ENCODE measurements around the gene SEMA4D. TPM values are rescaled to one million over a fixed set of nuclear protein-coding genes. Genes with fewer than 3 reads are reported as not detected.

SEMA4D gene
- total RNA-seq, 1 experiment from 2014 or later: 10.5 TPM

DNA sequence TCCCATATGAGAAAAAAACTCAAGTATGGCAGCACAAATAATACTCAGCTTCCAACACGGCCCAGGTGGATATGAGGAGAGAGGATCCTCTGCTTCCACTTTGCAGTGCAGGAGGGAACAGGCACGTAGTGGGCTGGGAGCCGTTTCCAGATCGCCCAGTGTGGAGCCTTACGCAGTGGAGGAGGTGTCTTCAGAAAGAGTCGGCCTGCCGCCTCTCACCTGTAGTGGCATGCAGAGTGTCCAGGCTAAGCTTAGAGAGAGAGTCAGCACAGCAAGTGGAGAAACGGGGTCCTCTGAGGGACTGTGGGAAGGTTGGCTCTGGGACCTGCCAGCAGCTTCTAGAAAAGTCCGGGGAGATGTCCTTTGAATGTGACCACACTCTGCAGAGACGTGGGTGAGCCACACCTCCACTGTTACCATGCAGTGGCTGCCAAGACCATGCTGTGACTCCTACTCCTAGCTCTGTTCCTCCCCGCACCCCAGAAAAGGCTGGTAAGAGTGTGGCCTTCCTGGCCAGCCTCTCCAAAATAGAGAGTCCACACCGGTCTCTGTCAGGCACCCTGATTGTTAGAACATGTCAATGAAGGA lies 3.5 kb upstream of the SEMA4D start:
- no peak for DNase-seq (ENCODE audit: low read depth)

DNA sequence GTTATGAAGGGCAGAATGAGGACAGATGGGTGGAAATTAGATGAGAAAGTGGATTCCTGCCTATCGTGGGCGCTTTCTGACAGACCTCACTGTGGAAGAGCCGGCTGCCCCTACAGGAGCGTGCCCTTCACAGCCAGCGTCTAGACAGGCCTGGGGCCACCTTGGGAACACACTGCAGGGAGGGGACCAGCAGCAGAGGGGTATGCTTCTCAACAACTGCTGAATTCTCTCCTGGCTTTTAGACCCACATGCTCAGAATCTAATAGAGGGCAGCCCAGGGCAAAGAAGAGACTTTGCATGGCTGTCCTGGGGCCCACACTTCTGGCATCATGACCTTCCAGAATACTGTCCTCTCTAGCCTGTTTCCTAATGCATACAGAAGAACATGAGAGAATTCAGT lies 2.1 kb upstream of the SEMA4D start:
- DNase-seq (ENCODE audit: low read depth): no peak

DNA sequence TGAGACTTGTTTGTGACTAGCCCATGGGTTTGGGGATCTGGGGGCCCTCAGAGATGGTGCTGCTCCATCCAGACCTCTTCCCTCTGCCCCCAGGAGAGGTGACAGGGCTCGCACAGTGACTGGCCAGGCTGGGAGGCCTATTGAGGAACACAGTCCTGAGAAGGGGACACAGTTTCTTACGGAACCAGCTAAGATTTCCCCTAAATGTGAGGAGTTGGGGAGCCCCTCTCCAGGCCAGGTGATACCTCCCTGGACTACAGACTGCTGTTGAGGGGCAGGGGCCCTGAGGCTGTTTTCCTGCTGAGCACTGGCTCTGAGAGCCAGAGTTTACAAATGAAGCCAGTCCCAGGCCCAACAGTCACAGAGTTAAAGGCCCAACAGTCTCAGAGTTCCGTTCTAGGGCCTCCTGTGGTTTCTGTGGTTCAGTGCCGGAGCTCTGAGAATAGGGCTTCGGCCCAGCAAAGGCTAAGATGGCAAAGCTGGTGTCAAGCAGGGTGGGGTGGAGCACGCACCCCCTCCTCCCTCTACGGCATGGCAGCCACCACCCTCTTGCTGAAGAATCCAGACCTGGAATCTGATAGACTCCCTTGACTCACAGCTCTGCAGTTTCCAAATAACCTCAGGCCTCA lies 1.1 kb upstream of the SEMA4D start:
- no peak for DNase-seq (ENCODE audit: low read depth)

DNA sequence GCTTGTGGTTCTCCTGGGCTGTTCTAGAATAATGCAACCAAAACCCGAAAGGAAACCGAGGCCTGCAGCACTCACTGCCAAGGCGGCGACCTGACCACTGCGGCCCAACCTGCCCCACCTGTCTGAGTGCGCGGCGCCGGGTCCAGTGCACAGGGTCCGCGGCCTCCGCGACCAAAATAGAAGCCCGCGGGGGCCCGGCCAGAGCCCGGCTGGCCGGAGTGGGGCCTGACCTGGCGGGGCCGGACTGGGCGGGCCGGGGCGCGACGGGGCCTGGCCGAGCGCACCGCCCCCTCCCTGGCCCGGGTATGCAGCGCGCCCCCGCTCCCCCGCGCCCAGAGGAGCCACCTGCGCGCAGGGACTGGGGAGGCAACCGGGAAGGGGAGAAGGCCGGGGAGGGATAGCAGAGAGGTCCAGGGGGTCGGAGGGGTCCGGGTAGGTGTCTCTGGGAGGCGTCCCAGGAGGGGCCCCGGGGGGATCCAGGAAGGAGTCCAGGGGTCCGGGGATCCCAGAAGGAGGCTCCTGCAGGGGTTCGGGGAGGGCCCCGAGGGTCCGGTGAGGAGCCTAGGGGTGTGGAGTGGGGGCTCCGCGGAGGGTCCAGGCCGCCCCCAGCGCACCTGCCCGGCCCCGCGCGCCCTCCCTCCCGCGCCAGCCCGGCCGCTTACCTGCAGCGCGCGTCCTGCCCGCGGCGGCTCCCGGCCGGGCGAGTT lies 503 bp downstream of the SEMA4D start:
- no peak for DNase-seq (ENCODE audit: low read depth)

DNA sequence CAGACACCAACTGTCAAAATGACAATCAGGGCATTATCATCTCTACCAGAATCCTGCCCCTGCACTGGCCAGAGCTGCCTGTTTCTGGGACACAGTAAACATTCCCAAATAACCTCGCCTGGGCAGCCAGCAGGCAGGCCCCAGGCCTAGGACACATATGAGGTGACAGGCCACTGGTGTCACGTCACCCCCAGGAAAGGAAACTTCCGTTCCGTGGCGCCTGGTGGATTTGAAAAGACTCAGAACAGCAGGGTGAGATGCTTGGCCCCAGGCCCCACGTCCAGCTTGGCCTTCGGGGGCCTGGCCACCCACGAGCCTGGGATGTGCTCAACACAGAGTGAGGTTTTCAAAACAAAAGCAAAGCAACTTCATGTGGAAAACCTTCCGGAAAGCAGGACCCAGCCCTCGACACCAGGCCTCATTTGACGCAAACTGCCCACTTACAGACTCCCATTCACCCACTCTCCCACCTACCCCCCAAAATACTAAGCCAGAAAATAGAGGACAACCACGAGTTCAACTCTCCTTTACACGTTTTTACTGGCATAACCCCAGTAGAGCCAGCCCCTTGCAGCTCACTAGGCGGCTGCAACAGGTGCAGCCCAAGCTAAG lies 1.2 kb downstream of the SEMA4D start:
- no peak for DNase-seq (ENCODE audit: low read depth)

DNA sequence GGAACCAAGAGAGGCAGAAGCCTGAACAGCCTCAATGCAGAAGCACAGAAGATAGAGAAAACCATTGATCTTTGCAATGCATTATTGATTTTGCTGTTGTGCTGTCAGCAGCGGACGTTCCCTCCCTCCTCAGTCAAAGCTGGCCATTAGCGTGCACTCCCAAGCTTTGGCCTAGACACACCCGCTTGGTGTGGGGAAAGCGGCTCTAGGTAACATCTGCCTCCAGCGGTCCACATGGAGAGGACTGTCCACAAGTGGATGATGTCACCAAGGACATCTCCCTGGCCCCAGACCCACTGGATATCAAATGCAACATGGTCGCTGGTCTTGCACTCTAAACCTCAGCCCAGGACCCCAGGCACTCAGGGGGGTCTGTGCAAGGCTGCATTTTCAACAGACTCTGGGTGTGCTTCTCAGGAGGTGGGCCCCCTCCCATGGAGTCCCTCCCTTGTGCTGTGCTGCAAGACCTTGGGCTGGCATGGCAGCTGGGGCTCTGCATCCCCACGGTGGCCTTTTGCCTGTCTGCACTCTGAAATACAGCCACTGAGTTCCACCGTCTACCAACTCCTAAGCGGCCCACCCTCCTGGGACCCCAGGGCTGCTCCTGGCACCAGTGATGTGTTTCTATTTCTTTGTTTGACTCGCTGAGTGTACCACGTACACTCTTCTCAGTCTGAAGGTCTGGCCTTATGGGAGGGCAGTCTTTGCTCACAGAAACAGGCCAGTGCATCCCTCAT lies 1.9 kb downstream of the SEMA4D start:
- no peak for DNase-seq (ENCODE audit: low read depth)

DNA sequence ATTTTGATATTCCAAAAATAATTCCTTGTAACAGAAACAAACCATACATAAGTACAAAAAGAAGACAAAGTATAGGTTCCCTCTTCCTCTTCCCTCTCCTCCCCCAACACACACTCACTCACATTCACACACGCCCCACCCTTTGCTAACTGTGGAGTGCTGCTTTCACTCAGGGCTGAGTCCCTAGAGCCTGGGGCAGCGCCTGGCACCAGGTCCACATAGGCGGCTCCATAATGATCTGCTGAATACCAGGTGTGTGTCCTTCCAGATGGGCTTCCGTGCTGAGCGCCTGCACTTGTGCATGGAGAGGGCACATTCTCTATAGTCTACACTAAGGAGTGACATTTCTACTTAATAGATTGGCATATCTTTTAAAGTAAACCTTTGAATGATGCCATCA lies 3.7 kb downstream of the SEMA4D start:
- no peak for DNase-seq (ENCODE audit: low read depth)

DNA sequence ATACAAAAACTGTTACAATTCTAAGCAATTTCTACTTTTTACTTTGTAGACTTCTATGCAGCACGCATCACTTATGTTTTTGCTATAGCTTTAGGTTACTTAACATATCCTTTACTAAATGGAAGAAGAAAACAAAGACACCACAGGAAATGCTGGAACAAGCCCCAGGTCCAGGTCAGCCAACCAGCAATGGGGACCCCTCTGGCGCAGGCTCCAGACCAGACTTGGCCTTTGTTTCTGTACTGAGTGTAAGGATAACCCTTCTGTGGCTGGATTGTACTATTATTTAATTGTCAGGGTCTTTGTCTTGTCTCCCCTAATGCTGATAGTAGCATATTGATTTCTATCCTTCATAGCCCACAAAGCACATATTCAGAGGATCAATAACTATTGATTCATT lies 4.2 kb downstream of the SEMA4D start:
- DNase-seq (ENCODE audit: low read depth): no peak

DNA sequence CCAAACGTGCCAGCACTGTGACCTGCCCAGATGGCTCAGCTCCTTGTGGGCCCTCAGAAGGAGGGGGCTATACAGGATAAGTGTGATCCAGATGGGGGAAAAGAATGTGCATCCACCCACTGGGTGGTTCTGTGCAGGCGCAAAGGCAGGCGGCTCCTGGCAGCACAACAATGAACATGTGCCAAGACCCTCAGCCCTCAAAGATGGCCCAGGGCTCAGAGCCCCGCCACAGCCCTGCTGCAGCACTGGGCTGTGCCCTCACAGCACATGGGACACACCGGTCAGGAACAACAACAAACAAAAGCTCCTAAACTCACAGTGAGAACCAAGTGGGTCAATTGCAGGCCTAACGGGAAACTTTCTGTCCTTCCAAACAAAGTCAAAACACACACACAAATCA lies 4.7 kb downstream of the SEMA4D start:
- no peak for DNase-seq (ENCODE audit: low read depth)

DNA sequence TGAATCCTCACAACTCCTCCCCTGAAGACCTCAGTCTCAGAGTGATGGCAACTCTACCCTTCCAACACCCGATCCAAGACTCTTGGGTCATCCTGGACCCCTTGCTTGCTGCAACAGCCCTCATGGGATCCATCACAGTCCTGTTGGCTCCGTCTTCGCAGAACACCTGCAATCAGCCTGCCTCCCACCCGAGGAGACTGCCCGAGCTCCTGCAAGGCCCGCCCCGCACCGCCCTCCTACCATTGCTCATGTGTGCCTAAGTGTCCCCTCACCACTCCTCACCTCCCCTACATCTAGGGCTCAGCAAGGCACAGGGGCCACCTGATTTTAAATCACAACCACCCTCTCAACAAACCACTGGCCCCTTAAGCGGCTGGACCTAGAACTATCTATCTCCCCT lies 5.3 kb downstream of the SEMA4D start:
- DNase-seq (ENCODE audit: low read depth): no peak

DNA sequence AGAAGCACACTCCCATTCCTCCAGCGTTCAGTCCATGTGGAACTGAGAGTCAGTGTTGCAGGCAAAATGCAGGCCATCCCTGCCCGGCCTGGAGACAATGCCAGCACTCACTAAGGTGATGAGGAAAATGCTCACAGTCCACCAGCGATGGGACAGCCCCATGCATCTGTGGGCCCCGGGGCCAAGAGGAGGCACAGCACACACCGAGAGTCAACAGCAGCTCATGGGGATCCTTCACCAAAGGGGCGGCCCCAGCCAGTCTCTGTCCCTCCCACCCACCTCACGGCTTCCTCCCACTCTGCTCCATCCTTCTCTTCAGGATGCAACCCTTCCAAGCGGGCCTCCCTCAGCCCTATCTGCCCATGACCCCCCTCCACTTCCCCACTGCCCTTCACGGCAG lies 6.2 kb downstream of the SEMA4D start:
- no peak for DNase-seq (ENCODE audit: low read depth)

DNA sequence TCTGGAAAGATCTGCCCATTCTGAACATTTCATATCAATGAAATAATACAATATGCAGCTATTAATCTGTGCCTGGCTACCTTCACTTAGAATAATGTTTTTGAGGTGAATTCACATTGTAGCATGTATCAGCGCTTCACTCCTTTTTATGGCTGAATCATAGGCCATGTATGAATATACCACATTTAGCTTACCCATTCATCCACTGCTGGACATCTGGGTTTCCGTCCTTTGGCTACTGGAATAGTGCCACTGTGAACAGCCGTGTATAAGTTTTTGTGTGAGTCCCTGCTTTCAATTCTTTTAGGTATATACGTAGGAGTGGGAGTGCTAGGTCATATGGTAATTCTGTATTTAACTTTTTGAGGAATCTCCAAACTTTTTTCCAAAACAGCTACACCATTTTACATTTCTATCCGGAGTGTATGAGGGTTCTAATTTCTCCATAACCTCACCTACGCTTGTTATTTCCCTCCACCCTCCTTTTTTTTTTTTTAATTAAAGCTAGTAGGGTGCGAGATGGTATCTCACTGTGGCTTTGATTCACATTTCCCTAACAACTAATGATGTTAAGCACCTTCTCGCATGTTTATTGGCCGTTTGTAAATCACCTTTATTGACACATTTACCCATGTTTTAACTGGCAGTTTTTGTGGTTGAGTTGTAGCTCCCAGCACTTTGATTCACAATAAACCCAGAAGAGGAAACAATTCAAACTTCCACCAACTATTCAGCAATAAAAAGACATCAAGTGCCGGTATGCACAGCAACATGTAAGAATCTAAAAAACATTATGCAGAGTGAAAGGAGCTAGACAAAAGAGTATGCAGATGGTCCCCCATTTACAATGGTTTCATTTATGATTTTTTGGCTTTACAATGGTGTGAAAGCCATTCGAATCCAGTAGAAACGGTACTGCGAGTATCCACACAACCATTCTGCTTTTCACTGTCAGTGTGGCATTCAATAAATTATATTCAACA lies 8.1 kb downstream of the SEMA4D start:
- no peak for DNase-seq (ENCODE audit: low read depth)

DNA sequence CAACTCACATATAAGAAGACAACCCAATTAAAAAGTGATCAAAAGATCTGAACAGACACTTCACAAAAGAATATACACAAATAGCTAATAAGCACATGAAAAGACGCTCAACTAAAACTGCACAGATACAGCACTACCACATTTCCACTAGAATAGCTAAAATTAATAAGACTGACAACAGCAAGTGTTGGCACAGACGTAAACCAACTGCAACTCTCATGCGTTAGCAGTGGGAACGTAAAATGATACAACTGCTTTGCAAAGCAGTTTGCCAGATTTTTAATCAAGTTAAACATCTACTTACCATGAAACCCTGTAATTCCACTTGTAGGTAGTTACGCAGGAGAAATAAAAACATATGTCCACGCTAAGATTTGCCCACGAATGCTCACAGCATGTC lies 9.0 kb downstream of the SEMA4D start:
- no peak for DNase-seq (ENCODE audit: low read depth)

DNA sequence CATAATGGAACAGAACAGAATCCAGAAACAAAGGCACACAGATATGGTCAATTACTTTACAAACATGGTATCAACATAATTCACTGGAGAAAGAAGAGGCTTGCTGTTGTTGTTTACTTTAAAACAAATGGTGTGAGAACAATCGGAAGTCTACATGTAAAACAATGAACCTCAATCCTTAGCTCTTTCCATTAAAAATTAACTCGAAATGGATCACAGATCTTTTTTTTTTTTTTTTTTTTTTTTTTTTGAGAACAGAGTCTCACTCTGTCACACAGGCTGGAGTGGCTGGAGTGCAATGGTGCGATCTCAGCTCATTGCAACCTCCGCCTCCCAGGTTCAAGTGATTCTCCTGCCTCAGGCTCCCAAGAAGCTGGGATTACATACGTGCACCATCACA lies 9.8 kb downstream of the SEMA4D start:
- DNase-seq (ENCODE audit: low read depth): no peak

DNA sequence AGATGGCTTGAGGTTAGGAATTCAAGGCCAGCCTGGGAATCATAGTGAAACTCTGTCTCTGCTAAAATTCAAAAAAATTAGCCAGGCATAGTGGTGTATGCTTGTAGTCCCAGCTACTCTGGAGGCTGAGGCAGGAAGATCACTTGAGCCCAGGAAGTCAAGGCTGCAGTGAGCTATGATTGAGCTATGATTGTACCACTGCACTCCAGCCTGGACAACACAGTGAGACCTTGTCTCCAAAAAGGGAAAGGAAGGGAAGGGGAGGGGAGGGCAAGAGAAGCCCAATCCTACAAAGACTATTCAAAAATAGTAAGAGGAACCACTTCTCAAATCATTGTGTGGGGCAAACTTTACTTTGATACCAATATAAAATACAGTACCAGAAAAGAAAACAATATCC lies 11.2 kb downstream of the SEMA4D start:
- no peak for DNase-seq (ENCODE audit: low read depth)

DNA sequence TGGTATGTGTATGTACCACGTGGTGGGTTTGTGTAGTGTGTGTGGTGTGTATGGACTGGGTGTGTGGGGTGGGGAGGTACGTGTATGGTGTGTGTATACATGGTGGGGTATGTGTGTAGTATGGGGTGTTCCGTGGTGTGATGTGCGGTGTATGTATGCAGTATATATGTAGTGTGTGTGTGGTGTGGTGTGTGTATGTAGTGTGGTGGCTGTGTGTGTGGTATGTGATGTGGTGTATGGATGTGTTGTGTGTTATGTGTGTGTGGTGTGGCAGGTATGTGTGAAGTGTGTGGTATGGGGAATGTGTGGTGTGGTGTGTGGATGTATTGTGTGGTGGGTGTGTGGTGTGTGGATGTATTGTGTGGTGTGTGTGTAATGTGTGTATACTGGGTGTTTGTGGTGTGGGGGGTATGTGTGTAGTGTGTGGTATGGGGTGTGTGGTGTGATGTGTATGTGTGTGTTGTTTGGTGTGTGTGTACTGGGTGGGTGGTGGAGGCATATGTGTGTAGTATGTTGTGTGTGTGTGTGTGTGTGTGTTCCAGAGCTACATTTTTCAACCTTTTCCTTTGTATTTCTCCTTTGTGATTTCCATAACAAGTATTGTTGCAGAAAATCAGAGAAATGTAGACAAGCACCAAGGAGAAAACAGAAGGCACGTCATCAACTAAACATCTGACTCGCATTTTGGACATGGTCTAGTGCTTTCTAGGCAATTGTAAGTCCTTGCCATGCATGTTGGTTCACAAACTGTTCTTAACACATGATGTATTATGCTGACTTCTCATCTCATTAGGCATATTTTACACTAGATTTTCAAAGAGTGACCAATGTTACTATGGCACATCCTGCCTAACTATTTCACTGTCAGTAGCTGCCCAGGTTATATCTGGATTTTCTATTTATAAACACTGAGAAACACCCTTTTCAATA lies 13.2 kb downstream of the SEMA4D start:
- DNase-seq (ENCODE audit: low read depth): no peak

DNA sequence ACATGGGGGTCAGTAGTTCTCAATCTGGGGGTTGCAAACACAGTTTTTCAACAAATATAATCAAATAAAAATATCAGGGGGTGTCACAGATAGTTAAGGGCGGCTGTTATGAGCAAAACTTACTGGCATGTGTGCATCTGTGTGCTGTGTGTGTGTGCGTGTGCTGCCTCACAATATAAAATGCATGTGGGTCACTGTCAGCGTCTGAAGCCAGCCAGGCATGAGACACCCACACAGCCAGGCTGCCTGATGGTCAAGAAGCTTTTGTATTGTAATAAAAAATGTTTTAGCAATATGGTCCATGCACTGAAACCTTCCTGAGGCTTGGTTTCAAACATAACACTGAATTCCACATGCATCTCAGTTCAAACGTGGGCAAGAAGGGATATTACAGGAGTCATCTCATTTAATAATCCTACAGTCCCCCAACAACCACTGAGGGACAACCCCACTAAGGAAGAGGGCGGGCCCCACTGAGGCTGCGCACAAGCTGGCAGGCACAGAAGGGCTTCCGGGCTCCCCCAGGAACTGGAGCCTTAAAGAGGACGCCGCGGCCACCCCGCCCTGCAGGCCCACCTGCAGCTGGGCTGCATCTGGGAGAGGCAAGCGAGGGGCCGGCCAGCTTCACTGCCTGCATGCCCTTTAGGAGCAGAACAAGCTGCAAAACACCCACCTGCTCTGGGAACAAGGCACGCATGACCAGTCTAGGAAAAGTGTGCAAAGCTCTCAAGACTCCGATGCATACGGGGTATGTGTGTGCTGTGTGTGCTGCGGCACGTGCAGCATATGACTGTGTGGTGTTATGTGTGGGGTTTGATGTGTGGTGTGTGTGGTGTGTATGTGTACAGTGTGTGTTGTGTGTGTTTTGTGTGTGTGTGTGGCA lies 14.1 kb downstream of the SEMA4D start:
- DNase-seq (ENCODE audit: low read depth): no peak

DNA sequence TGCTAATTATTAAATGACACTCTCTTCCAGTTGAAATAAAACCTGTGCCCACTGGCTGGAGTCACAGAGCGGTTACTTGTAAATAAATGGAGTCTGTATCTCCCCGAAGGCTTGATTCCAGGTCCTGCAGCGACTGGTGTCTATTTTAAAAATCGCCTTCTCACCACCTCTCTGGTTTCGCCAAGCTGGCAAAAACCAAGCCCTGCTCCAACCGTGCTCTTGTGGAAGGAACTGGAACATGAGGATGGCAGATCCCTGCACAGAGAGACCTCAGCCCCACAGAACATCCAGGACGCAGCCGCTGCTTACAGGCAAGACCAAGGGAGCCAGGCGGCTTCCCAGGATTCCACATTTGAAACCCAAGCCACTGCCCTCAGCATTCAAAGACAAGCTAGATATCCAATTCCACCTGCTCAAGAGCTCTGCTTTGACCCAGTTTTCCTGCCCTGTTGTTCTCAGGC lies 15.0 kb downstream of the SEMA4D start:
- DNase-seq (ENCODE audit: low read depth): no peak
